ENCODE measurements around the gene GHITM. TPM values are rescaled to one million over a fixed set of nuclear protein-coding genes. Genes with fewer than 3 reads are reported as not detected.
"Not testable (repeated sequence)": the region's sequence is repeated elsewhere in the genome, so short reads cannot be mapped to it uniquely, and the experiment has no call there.

Gene GHITM
- total and polyA plus RNA-seq, 2 donors from 2014 or later = 134 to 376 TPM

DNA sequence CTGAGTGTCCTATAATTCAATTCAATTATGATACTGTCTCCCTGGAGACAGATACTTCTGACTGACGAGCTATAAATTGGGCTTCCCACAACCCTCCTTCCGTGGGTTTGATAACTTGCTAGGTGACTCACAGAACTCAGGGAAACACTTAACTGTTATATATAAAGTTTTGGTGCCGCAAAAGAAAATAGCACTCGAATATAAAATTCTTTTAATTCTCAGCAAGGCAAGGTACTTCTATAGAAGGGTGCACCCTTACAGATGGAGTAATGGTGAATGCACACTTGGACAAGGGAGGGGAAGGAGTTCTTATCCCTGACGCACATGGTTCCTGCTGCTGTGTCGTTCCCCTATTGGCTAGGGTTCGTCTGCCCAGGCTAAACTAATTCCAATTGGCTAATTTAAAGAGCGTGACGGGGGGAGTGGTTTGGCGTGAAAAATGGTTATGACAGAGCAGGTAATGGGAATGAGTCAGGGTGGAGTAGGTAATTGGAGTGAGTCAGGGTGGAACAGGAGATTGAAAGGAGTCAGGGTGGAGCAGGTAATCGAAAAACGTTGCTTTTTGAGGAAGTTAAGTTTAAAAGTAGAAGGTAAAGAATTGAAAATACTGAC is 20.8 kb upstream of the GHITM start:
- no peak for DNase-seq
- H3K4me1 ChIP-seq (ENCODE audit: control insufficient read depth in 2 of 3, insufficient read depth in 2 of 3, low read depth in 1 of 3, low read length in 3 of 3) = no peaks in the 10 kb centered on the region
- H3K9ac ChIP-seq (ENCODE audit: low read length in 3 of 3) = no peak overlapping the region
- no peak overlapping the region for H3K4me3 ChIP-seq (ENCODE audit: low read length in 3 of 3)
- no peak for FAIRE-seq
- H3K27me3 ChIP-seq (ENCODE audit: control insufficient read depth, insufficient read depth, low read length) = no peaks in the 10 kb centered on the region
- H3K9me3 ChIP-seq (ENCODE audit: control insufficient read depth in 2 of 3, insufficient read depth in 1 of 3, low read length in 3 of 3) = no peaks in the 10 kb centered on the region
- TF ChIP-seq, protein P1, sequence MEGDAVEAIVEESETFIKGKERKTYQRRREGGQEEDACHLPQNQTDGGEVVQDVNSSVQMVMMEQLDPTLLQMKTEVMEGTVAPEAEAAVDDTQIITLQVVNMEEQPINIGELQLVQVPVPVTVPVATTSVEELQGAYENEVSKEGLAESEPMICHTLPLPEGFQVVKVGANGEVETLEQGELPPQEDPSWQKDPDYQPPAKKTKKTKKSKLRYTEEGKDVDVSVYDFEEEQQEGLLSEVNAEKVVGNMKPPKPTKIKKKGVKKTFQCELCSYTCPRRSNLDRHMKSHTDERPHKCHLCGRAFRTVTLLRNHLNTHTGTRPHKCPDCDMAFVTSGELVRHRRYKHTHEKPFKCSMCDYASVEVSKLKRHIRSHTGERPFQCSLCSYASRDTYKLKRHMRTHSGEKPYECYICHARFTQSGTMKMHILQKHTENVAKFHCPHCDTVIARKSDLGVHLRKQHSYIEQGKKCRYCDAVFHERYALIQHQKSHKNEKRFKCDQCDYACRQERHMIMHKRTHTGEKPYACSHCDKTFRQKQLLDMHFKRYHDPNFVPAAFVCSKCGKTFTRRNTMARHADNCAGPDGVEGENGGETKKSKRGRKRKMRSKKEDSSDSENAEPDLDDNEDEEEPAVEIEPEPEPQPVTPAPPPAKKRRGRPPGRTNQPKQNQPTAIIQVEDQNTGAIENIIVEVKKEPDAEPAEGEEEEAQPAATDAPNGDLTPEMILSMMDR (IDR thresholded peaks at IDR 0.05; ENCODE audit: borderline replicate concordance, extremely low read depth, insufficient read depth) = no peak
- no peaks in the 10 kb centered on the region for H3K36me3 ChIP-seq (ENCODE audit: control insufficient read depth in 2 of 3, insufficient read depth in 3 of 3, low read length in 3 of 3)
- H3K27ac ChIP-seq (ENCODE audit: low read depth in 2 of 2, low read length in 2 of 2) = no peak overlapping the region
- intact Hi-C loops (cut with DNase I) = no loop called here

DNA sequence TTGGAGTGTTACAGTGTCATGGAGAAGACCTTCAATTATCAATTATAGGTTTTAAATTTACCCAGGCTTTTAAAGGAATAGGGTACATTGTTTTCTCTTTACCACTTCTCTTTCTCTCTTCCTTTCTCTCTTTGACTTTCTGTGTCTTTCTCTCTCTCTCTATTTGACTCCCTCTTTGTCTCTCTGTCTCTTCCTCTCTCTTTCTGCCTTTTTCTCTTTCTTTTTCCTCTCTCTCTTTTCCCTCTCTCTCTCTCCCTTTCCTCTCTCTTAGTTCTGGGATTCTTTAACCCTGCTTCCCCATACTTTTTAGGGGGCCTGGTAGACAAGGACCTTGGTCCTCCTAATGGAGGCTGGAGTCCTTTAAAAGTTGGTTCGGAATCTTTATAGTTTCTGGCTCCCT is 15.9 kb upstream of the GHITM start:
- Histone ChIP-seq H3K36me3 (ENCODE audit: control insufficient read depth in 2 of 3, insufficient read depth in 3 of 3, low read length in 3 of 3) (no peaks in the 10 kb centered on the region), H3K9me3 (ENCODE audit: control insufficient read depth in 2 of 3, insufficient read depth in 1 of 3, low read length in 3 of 3) (peaks cover 0 to 11% (median 4%) of the 10 kb centered on the region in 3 donors), H3K27me3 (ENCODE audit: control insufficient read depth, insufficient read depth, low read length) (no peaks in the 10 kb centered on the region), H3K9ac (ENCODE audit: low read length in 3 of 3) (no peak overlapping the region), H3K27ac (ENCODE audit: low read depth in 2 of 2, low read length in 2 of 2) (no peak overlapping the region), H3K4me1 (ENCODE audit: control insufficient read depth in 2 of 3, insufficient read depth in 2 of 3, low read depth in 1 of 3, low read length in 3 of 3) (no peaks in the 10 kb centered on the region), H3K4me3 (ENCODE audit: low read length in 3 of 3) (no peak overlapping the region)
- intact Hi-C loops (cut with DNase I) = no loop called here
- TF ChIP-seq, protein P1 (IDR thresholded peaks at IDR 0.05; ENCODE audit: borderline replicate concordance, extremely low read depth, insufficient read depth) = no peak
- no peak for DNase-seq
- no peak for FAIRE-seq

DNA sequence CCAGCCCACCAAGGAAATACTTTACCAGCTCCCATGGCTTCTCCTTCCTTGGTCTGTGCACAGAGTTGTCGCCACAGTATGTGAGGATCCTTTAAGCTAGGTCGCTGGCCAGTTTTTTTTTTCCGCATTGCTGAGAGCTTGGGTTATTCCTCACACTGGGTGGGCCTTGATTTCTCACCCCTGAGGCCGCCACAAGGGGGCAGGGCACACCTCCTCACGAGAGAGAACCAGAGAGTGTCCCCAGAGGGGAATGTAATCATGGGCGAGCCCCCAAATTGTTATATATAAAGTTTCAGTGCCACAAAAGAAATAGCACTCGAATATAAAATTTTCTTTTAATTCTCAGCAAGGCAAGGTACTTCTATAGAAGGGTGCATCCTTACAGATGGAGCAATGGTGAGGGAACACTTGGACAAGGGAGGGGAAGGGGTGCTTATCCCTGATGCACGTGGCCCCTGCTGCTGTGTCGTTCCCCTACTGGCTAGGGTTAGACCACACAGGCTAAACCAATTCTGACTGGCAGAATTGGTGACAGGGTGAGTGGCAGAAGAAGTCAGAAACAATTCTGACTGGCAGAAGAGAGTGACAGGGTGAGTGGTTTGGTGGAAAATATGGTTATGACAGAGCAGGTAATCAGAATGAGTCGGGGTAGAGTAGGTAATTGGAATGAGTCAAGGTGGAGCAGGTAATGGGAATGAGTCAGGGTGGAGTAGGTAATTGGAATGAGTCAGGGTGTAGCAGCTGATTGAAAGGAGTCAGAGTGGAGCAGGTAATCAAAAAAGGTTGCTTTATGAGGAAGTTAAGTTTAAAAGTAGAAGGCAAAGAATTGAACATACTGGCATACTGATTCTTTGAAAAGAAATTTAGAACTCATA is 13.2 kb upstream of the GHITM start:
- H3K27me3 ChIP-seq (ENCODE audit: control insufficient read depth, insufficient read depth, low read length); H3K36me3 ChIP-seq (ENCODE audit: control insufficient read depth in 2 of 3, insufficient read depth in 3 of 3, low read length in 3 of 3); intact Hi-C loops (cut with DNase I); FAIRE-seq; H3K27ac ChIP-seq (ENCODE audit: low read depth in 2 of 2, low read length in 2 of 2); H3K4me1 ChIP-seq (ENCODE audit: control insufficient read depth in 2 of 3, insufficient read depth in 2 of 3, low read depth in 1 of 3, low read length in 3 of 3); H3K9ac ChIP-seq (ENCODE audit: low read length in 3 of 3); H3K4me3 ChIP-seq (ENCODE audit: low read length in 3 of 3); DNase-seq: not testable (repeated sequence)
- H3K9me3 ChIP-seq (ENCODE audit: control insufficient read depth in 2 of 3, insufficient read depth in 1 of 3, low read length in 3 of 3) = peaks cover 0 to 11% (median 4%) of the 10 kb centered on the region in 3 donors

DNA sequence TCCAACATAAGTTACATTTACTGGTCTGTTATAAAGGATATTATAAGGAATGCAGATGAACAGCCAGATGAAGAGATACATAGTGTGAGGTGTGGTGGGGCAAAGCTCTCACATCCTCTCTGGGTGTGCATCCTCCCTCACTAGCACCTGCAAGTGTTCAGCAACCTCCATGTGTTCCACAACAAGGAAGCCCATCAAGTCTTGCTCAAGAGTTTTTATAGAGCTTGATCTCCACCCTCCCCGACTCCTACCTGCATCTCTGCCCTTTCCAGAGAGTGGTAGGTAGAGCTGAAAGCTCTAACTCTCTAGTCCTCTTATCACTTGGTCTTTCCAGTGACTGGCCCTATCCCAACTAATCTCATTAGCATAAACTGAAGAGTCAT is 12.5 kb upstream of the GHITM start:
- H3K36me3 ChIP-seq (ENCODE audit: control insufficient read depth in 2 of 3, insufficient read depth in 3 of 3, low read length in 3 of 3) = no peaks in the 10 kb centered on the region
- FAIRE-seq = no peak
- no peaks in the 10 kb centered on the region for H3K4me1 ChIP-seq (ENCODE audit: control insufficient read depth in 2 of 3, insufficient read depth in 2 of 3, low read depth in 1 of 3, low read length in 3 of 3)

More for the DNA sequence above, 12.5 kb upstream of the GHITM start:
- no peaks in the 10 kb centered on the region for H3K27me3 ChIP-seq (ENCODE audit: control insufficient read depth, insufficient read depth, low read length)
- no peak overlapping the region for H3K9ac ChIP-seq (ENCODE audit: low read length in 3 of 3)
- no peak overlapping the region for H3K4me3 ChIP-seq (ENCODE audit: low read length in 3 of 3)
- TF ChIP-seq, protein P1 (IDR thresholded peaks at IDR 0.05; ENCODE audit: borderline replicate concordance, extremely low read depth, insufficient read depth) = no peak
- DNase-seq = no peak
- no peak overlapping the region for H3K27ac ChIP-seq (ENCODE audit: low read depth in 2 of 2, low read length in 2 of 2)
- H3K9me3 ChIP-seq (ENCODE audit: control insufficient read depth in 2 of 3, insufficient read depth in 1 of 3, low read length in 3 of 3) = peaks cover 0 to 11% (median 4%) of the 10 kb centered on the region in 3 donors
- intact Hi-C loops (cut with DNase I) = no loop called here

Data from kidney (tissue), 14 donors.